NB4 (cell line): ENCODE data around the gene AUTS2.

Experiments
- POLR2A ChIP-seq: IDR thresholded peaks from 2 replicates; pipeline ENCODE4 v1.6.1; 2011; ENCODE audit warnings: mild to moderate bottlenecking; ENCODE audit not compliant: insufficient read length; ENCODE audit errors: extremely low read depth
- TF ChIP-seq, protein P1 (sequence below): IDR thresholded peaks from one replicate; pipeline ENCODE4 v1.5.1; 2012; ENCODE audit warnings: low read depth, low read length

GRCh38 chr7:70093205-70093904 is 495.1 kb downstream of the AUTS2 start:
- TF ChIP-seq POLR2A, result no peak
- TF ChIP-seq, protein P1, sequence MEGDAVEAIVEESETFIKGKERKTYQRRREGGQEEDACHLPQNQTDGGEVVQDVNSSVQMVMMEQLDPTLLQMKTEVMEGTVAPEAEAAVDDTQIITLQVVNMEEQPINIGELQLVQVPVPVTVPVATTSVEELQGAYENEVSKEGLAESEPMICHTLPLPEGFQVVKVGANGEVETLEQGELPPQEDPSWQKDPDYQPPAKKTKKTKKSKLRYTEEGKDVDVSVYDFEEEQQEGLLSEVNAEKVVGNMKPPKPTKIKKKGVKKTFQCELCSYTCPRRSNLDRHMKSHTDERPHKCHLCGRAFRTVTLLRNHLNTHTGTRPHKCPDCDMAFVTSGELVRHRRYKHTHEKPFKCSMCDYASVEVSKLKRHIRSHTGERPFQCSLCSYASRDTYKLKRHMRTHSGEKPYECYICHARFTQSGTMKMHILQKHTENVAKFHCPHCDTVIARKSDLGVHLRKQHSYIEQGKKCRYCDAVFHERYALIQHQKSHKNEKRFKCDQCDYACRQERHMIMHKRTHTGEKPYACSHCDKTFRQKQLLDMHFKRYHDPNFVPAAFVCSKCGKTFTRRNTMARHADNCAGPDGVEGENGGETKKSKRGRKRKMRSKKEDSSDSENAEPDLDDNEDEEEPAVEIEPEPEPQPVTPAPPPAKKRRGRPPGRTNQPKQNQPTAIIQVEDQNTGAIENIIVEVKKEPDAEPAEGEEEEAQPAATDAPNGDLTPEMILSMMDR, result no peak
